ENCODE measurements around the gene ST3GAL2. TPM values are rescaled to one million over a fixed set of nuclear protein-coding genes. Genes with fewer than 3 reads are reported as not detected.
A peak's percentile ranks its signal among the peaks of the same experiment; 100 is the strongest.

Gene ST3GAL2
- total and polyA plus RNA-seq, 10 of the 15 experiments (the other 5 are each of a cell fraction or from before 2014, with no cell fraction given), result 0.95 to 61.7 (median 25.9) TPM

- no peaks in the 10 kb centered on the region for H4K20me1 ChIP-seq (ENCODE audit: control insufficient read depth, insufficient read depth)
- intact Hi-C loops (cut with micrococcal nuclease; ENCODE audit: unreplicated experiment), result no loop called here
- no peak overlapping the region for H3K27ac ChIP-seq (ENCODE audit: control insufficient read depth, insufficient read depth)
- CTCF ChIA-PET, result no interaction called here
- ATAC-seq (no peak), DNase-seq (ENCODE audit: low read depth, low spot score) (no peak), FAIRE-seq (peak; percentile 83)
- no peak overlapping the region for H3K9ac ChIP-seq (ENCODE audit: control insufficient read depth, insufficient read depth, low read length)
- no peaks in the 10 kb centered on the region for H3K27me3 ChIP-seq (replicated peaks in 1 of 2; ENCODE audit: control insufficient read depth in 2 of 2, insufficient read depth in 2 of 2, low read length in 1 of 2)
- H3K4me2 ChIP-seq (ENCODE audit: control insufficient read depth, insufficient read depth), result no peak overlapping the region
- peaks cover 5% of the 10 kb centered on the region; the same call in 1 of the 2 replicates for H3K4me1 ChIP-seq (ENCODE audit: control insufficient read depth, insufficient read depth, low read length)
- RAD21 ChIA-PET (ENCODE audit: unreplicated experiment), result no interaction called here
- H3K9me3 ChIP-seq (replicated peaks; ENCODE audit: control insufficient read depth, insufficient read depth, low read length), result no peaks in the 10 kb centered on the region
- POLR2A ChIA-PET, result no interaction called here
- H3K36me3 ChIP-seq (ENCODE audit: control insufficient read depth in 2 of 2, insufficient read depth in 2 of 2, low read length in 1 of 2), result no peaks in the 10 kb centered on the region
- 85% methylated on average over 4 of the region's 4 CpGs for WGBS (ENCODE audit: insufficient coverage, insufficient replicate concordance, low lambda C conversion rate, missing lambda C conversion rate)
- H3K79me2 ChIP-seq (ENCODE audit: control insufficient read depth, insufficient read depth, low read length), result peaks cover 1% of the 10 kb centered on the region; the same call in 1 of the 2 replicates
- SMC1A ChIA-PET (ENCODE audit: uncharacterized antibody, unreplicated experiment), result interaction anchor here (0.7 kb wide), 1 partner anchor 35 kb away, joined by 3 read pairs; no protein-coding TSS in a partner anchor
- BruUV-seq (replicated peaks), result no TSS peak
- H2AFZ ChIP-seq (ENCODE audit: control insufficient read depth, low read depth, low read length), result no peak overlapping the region
- TF ChIP-seq TAF1 (IDR thresholded peaks at IDR 0.05; ENCODE audit: borderline replicate concordance, low read depth, low read length) (no peak), NBN (IDR thresholded peaks at IDR 0.05) (no peak), ESRRA (IDR thresholded peaks at IDR 0.05; ENCODE audit: low read length) (no peak), SIX5 (IDR thresholded peaks at IDR 0.05; ENCODE audit: low read depth, low read length, severe bottlenecking) (no peak), NFXL1 (IDR thresholded peaks at IDR 0.05; ENCODE audit: borderline replicate concordance) (no peak), ASH2L (IDR thresholded peaks at IDR 0.05; ENCODE audit: borderline replicate concordance, low read depth) (no peak), POLR2A (IDR thresholded peaks at IDR 0.05; ENCODE audit: low read depth, low read length) (no peak), PAX5 (IDR thresholded peaks at IDR 0.05; ENCODE audit: borderline replicate concordance, low read depth, low read length) (no peak), NFIC (IDR thresholded peaks at IDR 0.05; ENCODE audit: low read depth, low read length) (no peak), ZNF622 (IDR thresholded peaks at IDR 0.05) (no peak), KLF5 (IDR thresholded peaks at IDR 0.05; ENCODE audit: partially characterized antibody) (no peak), SUPT20H (IDR thresholded peaks at IDR 0.05; ENCODE audit: borderline replicate concordance, control insufficient read depth, low read depth, low read length) (no peak), PKNOX1 (IDR thresholded peaks at IDR 0.05) (no peak), SMAD1 (IDR thresholded peaks at IDR 0.05; ENCODE audit: low read depth, partially characterized antibody) (no peak), DPF2 (IDR thresholded peaks at IDR 0.05) (no peak), CREM (IDR thresholded peaks at IDR 0.05; ENCODE audit: low read depth) (no peak), CBX5 (IDR thresholded peaks at IDR 0.05; ENCODE audit: low read depth) (no peak), SPI1 (IDR thresholded peaks at IDR 0.05; ENCODE audit: borderline replicate concordance, insufficient read depth, low read depth, low read length) (no peak)
- H3K4me3 ChIP-seq, result no peak overlapping the region
- in situ Hi-C loops (cut with MboI), result no loop called here
Observed at GRCh38 chr16:70444249-70445063, 5.6 kb upstream of the ST3GAL2 start.

Data from GM12878 (cell line).